ENCODE data around the gene RNGTT. TPM values are rescaled to one million over a fixed set of nuclear protein-coding genes. Genes with fewer than 3 reads are reported as not detected.

RNGTT gene
- total and polyA plus RNA-seq, 4 donors, result 4.1 to 15.5 (median 9.9) TPM

DNA sequence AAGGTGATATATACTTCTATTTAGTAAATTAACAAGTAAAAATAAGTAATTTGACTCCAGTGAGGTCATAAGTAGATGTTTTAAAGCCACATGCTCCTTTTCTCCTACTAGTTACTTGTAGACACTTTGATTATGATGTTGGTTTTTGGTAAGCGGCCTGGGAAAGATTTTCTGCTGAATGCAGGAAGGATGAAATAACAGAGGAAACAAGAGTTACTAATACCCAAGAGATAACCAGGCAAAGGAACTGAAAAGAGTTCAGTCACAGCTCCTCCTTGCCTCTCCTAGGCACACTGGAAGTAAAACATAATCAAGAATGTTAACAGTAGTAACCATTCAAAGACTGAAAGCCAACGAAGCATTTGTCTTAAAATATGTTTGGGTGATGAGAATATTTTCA is 203.3 kb downstream of the RNGTT start:
- intact Hi-C loops (cut with DNase I), result no loop called here
- 37 to 60% methylated on average over 2 of the region's 2 CpGs for WGBS, 2 donors
- ATAC-seq (ENCODE audit: low FRiP score) (no peak), DNase-seq (no peak)
- no peak overlapping the region for H3K27ac ChIP-seq (ENCODE audit: low read depth in 1 of 2, low read length in 2 of 2)
- H3K9me3 ChIP-seq (ENCODE audit: control insufficient read depth, low read length), result no peaks in the 10 kb centered on the region
- H3K4me3 ChIP-seq (ENCODE audit: low read length in 2 of 2), result no peak overlapping the region
- H3K4me1 ChIP-seq (ENCODE audit: control insufficient read depth in 1 of 2, insufficient read depth in 2 of 2, low read length in 2 of 2), result no peaks in the 10 kb centered on the region
- H3K27me3 ChIP-seq (ENCODE audit: control insufficient read depth in 1 of 2, insufficient read depth in 2 of 2, low read length in 1 of 2), result no peaks in the 10 kb centered on the region
- no peaks in the 10 kb centered on the region for H3K36me3 ChIP-seq (ENCODE audit: control insufficient read depth in 1 of 2, insufficient read depth in 2 of 2, low read length in 1 of 2)

DNA sequence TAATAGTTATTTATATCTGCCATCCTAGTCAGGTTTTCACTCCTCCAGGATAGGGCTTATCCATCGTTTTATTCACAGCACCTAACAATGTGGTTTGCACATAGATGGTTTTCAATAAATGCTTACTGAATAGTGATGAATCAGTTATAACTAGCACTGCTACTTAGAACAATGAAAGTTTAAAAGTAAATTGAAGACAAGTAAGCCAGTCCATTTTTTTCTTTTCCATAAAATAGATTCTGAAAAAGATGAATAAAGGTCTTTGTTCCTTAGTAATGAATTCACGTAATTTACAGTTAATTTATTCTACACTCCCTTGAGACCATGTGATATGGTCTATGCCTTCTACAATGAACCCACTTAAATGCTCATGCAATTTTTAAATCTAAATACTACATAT is 212.5 kb downstream of the RNGTT start:
- DNase-seq (no peak), ATAC-seq (ENCODE audit: low FRiP score) (no peak)
- H3K4me1 ChIP-seq (ENCODE audit: control insufficient read depth in 1 of 2, insufficient read depth in 2 of 2, low read length in 2 of 2), result no peaks in the 10 kb centered on the region
- H3K4me3 ChIP-seq (ENCODE audit: low read length in 2 of 2), result no peak overlapping the region
- peaks cover 0 to 2% of the 10 kb centered on the region in 2 donors for H3K36me3 ChIP-seq (ENCODE audit: control insufficient read depth in 1 of 2, insufficient read depth in 2 of 2, low read length in 1 of 2)
- intact Hi-C loops (cut with DNase I), result no loop called here
- no peak overlapping the region for H3K27ac ChIP-seq (ENCODE audit: low read depth in 1 of 2, low read length in 2 of 2)
- 91 to 96% methylated on average over 2 of the region's 2 CpGs for WGBS, 2 donors
- no peaks in the 10 kb centered on the region for H3K9me3 ChIP-seq (ENCODE audit: control insufficient read depth, low read length)
- no peaks in the 10 kb centered on the region for H3K27me3 ChIP-seq (ENCODE audit: control insufficient read depth in 1 of 2, insufficient read depth in 2 of 2, low read length in 1 of 2)

DNA sequence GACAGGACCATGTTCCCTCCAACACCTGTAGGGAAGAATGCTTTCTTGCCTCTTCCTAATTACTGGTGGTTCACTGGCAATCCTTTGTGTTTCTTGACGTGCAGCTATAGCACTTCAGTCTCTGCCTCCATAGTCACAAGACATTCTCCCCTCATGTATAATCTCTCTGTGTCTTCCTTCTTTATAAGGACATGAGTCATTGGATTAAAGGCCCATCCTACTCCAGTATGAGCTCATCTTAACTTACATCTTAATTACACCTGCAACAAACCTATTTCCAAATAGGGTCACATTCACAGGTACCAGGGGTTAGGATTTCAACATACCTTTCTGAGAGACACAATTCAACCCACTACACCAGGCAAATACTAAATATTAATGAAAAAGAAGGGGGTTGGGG is 213.6 kb downstream of the RNGTT start:
- ATAC-seq (ENCODE audit: low FRiP score) (no peak), DNase-seq (no peak)
- no peaks in the 10 kb centered on the region for H3K27me3 ChIP-seq (ENCODE audit: control insufficient read depth in 1 of 2, insufficient read depth in 2 of 2, low read length in 1 of 2)
- H3K27ac ChIP-seq (ENCODE audit: low read depth in 1 of 2, low read length in 2 of 2), result no peak overlapping the region
- no peak overlapping the region for H3K4me3 ChIP-seq (ENCODE audit: low read length in 2 of 2)
- H3K36me3 ChIP-seq (ENCODE audit: control insufficient read depth in 1 of 2, insufficient read depth in 2 of 2, low read length in 1 of 2), result peaks cover 0 to 2% of the 10 kb centered on the region in 2 donors
- no peaks in the 10 kb centered on the region for H3K4me1 ChIP-seq (ENCODE audit: control insufficient read depth in 1 of 2, insufficient read depth in 2 of 2, low read length in 2 of 2)
- H3K9me3 ChIP-seq (ENCODE audit: control insufficient read depth, low read length), result no peaks in the 10 kb centered on the region
- 95 to 98% methylated on average over 1 of the region's 1 CpG for WGBS, 2 donors
- intact Hi-C loops (cut with DNase I), result no loop called here

- no peaks in the 10 kb centered on the region for H3K4me1 ChIP-seq (ENCODE audit: control insufficient read depth in 1 of 2, insufficient read depth in 2 of 2, low read length in 2 of 2)
- no peak for DNase-seq
- no peaks in the 10 kb centered on the region for H3K27me3 ChIP-seq (ENCODE audit: control insufficient read depth in 1 of 2, insufficient read depth in 2 of 2, low read length in 1 of 2)
- H3K9me3 ChIP-seq (ENCODE audit: control insufficient read depth, low read length), result no peaks in the 10 kb centered on the region
- intact Hi-C loops (cut with DNase I), result no loop called here
- ATAC-seq (ENCODE audit: low FRiP score), result no peak
- H3K36me3 ChIP-seq (ENCODE audit: control insufficient read depth in 1 of 2, insufficient read depth in 2 of 2, low read length in 1 of 2), result peaks cover 0 to 2% of the 10 kb centered on the region in 2 donors
- no peak overlapping the region for H3K27ac ChIP-seq (ENCODE audit: low read depth in 1 of 2, low read length in 2 of 2)
- no peak overlapping the region for H3K4me3 ChIP-seq (ENCODE audit: low read length in 2 of 2)
- 94 to 95% methylated on average over 2 of the region's 2 CpGs for WGBS, 2 donors
These were observed 215.3 kb downstream of the RNGTT start for GRCh38 chr6:88748141-88748540.

GRCh38 chr6:88741939-88742338 is 221.5 kb downstream of the RNGTT start:
- no peak for ATAC-seq (ENCODE audit: low FRiP score)

DNA sequence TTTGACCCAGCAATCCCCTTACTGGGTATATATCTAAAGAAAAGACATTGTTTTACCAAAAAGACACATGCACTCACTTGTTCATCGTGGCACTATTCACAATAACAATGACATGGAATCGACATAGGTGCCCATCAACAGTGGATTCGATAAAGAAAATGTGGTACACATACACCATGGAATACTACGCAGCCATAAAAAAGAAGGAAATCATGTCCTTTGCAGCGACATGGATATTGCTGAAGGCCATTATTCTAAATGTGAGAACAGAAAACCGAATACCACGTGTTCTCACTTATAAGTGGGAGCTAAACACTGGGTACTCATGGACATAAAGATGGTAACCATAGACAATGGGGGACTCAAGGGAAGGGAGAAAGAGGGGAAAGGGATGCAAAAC is 222.3 kb downstream of the RNGTT start:
- DNase-seq (no peak), ATAC-seq (ENCODE audit: low FRiP score) (no peak)
- no peaks in the 10 kb centered on the region for H3K36me3 ChIP-seq (ENCODE audit: control insufficient read depth in 1 of 2, insufficient read depth in 2 of 2, low read length in 1 of 2)
- no peak overlapping the region for H3K27ac ChIP-seq (ENCODE audit: low read depth in 1 of 2, low read length in 2 of 2)
- intact Hi-C loops (cut with DNase I), result no loop called here
- H3K4me1 ChIP-seq (ENCODE audit: control insufficient read depth in 1 of 2, insufficient read depth in 2 of 2, low read length in 2 of 2), result no peaks in the 10 kb centered on the region
- H3K27me3 ChIP-seq (ENCODE audit: control insufficient read depth in 1 of 2, insufficient read depth in 2 of 2, low read length in 1 of 2), result no peaks in the 10 kb centered on the region
- H3K9me3 ChIP-seq (ENCODE audit: control insufficient read depth, low read length), result no peaks in the 10 kb centered on the region
- no peak overlapping the region for H3K4me3 ChIP-seq (ENCODE audit: low read length in 2 of 2)
- WGBS, 2 donors, result 98% methylated on average over 7 of the region's 7 CpGs

More at GRCh38 chr6:88741939-88742338, 221.5 kb downstream of the RNGTT start:
- no peaks in the 10 kb centered on the region for H3K27me3 ChIP-seq (ENCODE audit: control insufficient read depth in 1 of 2, insufficient read depth in 2 of 2, low read length in 1 of 2)
- H3K27ac ChIP-seq (ENCODE audit: low read depth in 1 of 2, low read length in 2 of 2), result no peak overlapping the region
- DNase-seq, result no peak
- H3K9me3 ChIP-seq (ENCODE audit: control insufficient read depth, low read length), result no peaks in the 10 kb centered on the region
- no peak overlapping the region for H3K4me3 ChIP-seq (ENCODE audit: low read length in 2 of 2)
- intact Hi-C loops (cut with DNase I), result no loop called here
- WGBS, 2 donors, result 37 to 41% methylated on average over 1 of the region's 1 CpG
- H3K4me1 ChIP-seq (ENCODE audit: control insufficient read depth in 1 of 2, insufficient read depth in 2 of 2, low read length in 2 of 2), result no peaks in the 10 kb centered on the region
- no peaks in the 10 kb centered on the region for H3K36me3 ChIP-seq (ENCODE audit: control insufficient read depth in 1 of 2, insufficient read depth in 2 of 2, low read length in 1 of 2)

- H3K9me3 ChIP-seq (ENCODE audit: control insufficient read depth, low read length), result no peaks in the 10 kb centered on the region
- intact Hi-C loops (cut with DNase I), result no loop called here
- no peaks in the 10 kb centered on the region for H3K4me1 ChIP-seq (ENCODE audit: control insufficient read depth in 1 of 2, insufficient read depth in 2 of 2, low read length in 2 of 2)
- H3K27ac ChIP-seq (ENCODE audit: low read depth in 1 of 2, low read length in 2 of 2), result no peak overlapping the region
- no peaks in the 10 kb centered on the region for H3K36me3 ChIP-seq (ENCODE audit: control insufficient read depth in 1 of 2, insufficient read depth in 2 of 2, low read length in 1 of 2)
- no peak for ATAC-seq (ENCODE audit: low FRiP score)
- 96 to 97% methylated on average over 4 of the region's 4 CpGs for WGBS, 2 donors
- no peak for DNase-seq
- H3K4me3 ChIP-seq (ENCODE audit: low read length in 2 of 2), result no peak overlapping the region
- no peaks in the 10 kb centered on the region for H3K27me3 ChIP-seq (ENCODE audit: control insufficient read depth in 1 of 2, insufficient read depth in 2 of 2, low read length in 1 of 2)
These were observed 228.9 kb downstream of the RNGTT start for GRCh38 chr6:88734544-88734943.

DNA sequence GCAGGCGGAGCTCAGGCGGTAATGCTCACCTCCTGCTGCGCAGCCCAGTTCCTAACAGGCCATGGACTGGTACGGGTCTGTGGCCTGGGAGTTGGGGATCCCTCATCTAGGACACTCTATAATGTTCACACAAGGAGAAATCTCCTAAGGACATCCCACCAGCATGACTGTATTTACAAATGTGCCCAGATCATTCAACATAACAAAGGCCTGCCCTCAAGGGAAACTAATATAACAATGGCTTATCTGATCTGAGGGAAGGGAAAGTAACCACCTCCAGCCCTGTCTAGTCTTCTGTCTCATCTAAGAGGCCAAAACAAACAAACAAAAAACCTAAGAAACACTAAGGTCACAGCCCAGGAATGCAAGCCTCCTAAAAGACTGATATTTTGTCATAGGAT is 232.8 kb downstream of the RNGTT start:
- H3K36me3 ChIP-seq (ENCODE audit: control insufficient read depth in 1 of 2, insufficient read depth in 2 of 2, low read length in 1 of 2), result no peaks in the 10 kb centered on the region
- H3K27ac ChIP-seq (ENCODE audit: low read depth in 1 of 2, low read length in 2 of 2), result no peak overlapping the region
- H3K9me3 ChIP-seq (ENCODE audit: control insufficient read depth, low read length), result no peaks in the 10 kb centered on the region
- H3K4me1 ChIP-seq (ENCODE audit: control insufficient read depth in 1 of 2, insufficient read depth in 2 of 2, low read length in 2 of 2), result no peaks in the 10 kb centered on the region
- H3K4me3 ChIP-seq (ENCODE audit: low read length in 2 of 2), result no peak overlapping the region
- no peaks in the 10 kb centered on the region for H3K27me3 ChIP-seq (ENCODE audit: control insufficient read depth in 1 of 2, insufficient read depth in 2 of 2, low read length in 1 of 2)
- 91 to 93% methylated on average over 4 of the region's 4 CpGs for WGBS, 2 donors
- intact Hi-C loops (cut with DNase I), result no loop called here
- DNase-seq, result no peak
- ATAC-seq (ENCODE audit: low FRiP score), result no peak

DNA sequence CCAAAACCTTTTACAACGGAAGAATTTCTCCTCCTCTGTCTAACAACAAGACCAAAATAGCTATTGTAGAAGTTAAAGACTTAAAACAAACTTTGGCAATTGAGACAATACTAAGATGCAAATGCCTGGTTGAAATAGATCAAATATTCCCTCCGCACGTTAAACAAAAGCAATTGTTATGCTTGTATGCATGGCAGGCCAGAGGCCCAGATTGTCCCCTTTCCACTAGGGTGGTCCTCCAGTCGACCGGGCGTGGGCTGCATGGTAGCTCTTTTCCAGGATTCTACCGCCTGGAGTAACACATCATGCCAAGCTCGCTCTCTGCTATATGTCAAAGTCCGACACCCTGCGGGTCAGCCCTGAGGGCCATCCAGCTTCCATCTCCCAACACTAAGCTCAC is 234.7 kb downstream of the RNGTT start:
- intact Hi-C loops (cut with DNase I), result no loop called here
- ATAC-seq (ENCODE audit: low FRiP score), result no peak
- H3K4me3 ChIP-seq (ENCODE audit: low read length in 2 of 2), result no peak overlapping the region
- no peaks in the 10 kb centered on the region for H3K4me1 ChIP-seq (ENCODE audit: control insufficient read depth in 1 of 2, insufficient read depth in 2 of 2, low read length in 2 of 2)
- no peaks in the 10 kb centered on the region for H3K27me3 ChIP-seq (ENCODE audit: control insufficient read depth in 1 of 2, insufficient read depth in 2 of 2, low read length in 1 of 2)
- H3K36me3 ChIP-seq (ENCODE audit: control insufficient read depth in 1 of 2, insufficient read depth in 2 of 2, low read length in 1 of 2), result no peaks in the 10 kb centered on the region
- 78 to 79% methylated on average over 10 of the region's 10 CpGs for WGBS, 2 donors
- H3K9me3 ChIP-seq (ENCODE audit: control insufficient read depth, low read length), result no peaks in the 10 kb centered on the region
- H3K27ac ChIP-seq (ENCODE audit: low read depth in 1 of 2, low read length in 2 of 2), result no peak overlapping the region
- DNase-seq, result no peak

Measured in aorta (tissue), 5 donors.